Vagina (tissue), 2 donors: ENCODE measurements around the gene AGBL4. TPM values are rescaled to one million over a fixed set of nuclear protein-coding genes. Genes with fewer than 3 reads are reported as not detected.

ENCODE experiments used
- DNase-seq, 2 donors: peaks; one replicate each; pipeline ENCODE4 v3.0.0-alpha.2; 2017; ENCODE audit errors: extremely low spot score in 2 of 2
- H3K27ac ChIP-seq: fragments of 200-600 bp; sonication (generic); one replicate; pipeline ENCODE4 v1.5.1; 2019
- H3K27me3 ChIP-seq: fragments of 200-600 bp; sonication (generic); one replicate; pipeline ENCODE4 v1.5.1; 2019
- H3K36me3 ChIP-seq, 2 donors: fragments of 200-600 bp; sonication (generic); one replicate each; pipeline ENCODE4 v1.5.1; 2017 to 2019
- H3K4me1 ChIP-seq: fragments of 200-600 bp; sonication (generic); one replicate; pipeline ENCODE4 v1.5.1; 2019
- H3K4me3 ChIP-seq, 2 donors: fragments of 200-600 bp; sonication (generic); 1 replicate in 1 of 2; 2 replicates in 1 of 2; pipeline ENCODE4 v1.5.1; 2016 to 2019
- H3K9me3 ChIP-seq: fragments of 200-600 bp; sonication (generic); one replicate; pipeline ENCODE4 v1.5.1; 2019
- CTCF ChIP-seq, 3 experiments: fragments of 450-650 bp in 2 of 3; fragments of 200-600 bp in 1 of 3; sonication (generic) in 1 of 3; IDR thresholded peaks; one replicate each; pipeline ENCODE4 v1.5.1; 2017 to 2019; ENCODE audit warnings: antibody characterized with exemption in 3 of 3, mild to moderate bottlenecking in 2 of 3, moderate library complexity in 2 of 3
- POLR2A ChIP-seq, 2 donors: fragments of 450-650 bp; IDR thresholded peaks; one replicate each; pipeline ENCODE4 v1.6.1; 2017; ENCODE audit warnings: antibody characterized with exemption in 2 of 2, mild to moderate bottlenecking in 2 of 2, moderate library complexity in 2 of 2
- POLR2AphosphoS5 ChIP-seq, 2 donors: sonication (generic); formaldehyde crosslinking; IDR thresholded peaks; one replicate each; pipeline ENCODE4 v1.9.0; 2017; ENCODE audit warnings: antibody characterized with exemption in 2 of 2, mild to moderate bottlenecking in 2 of 2, low read depth in 1 of 2; ENCODE audit not compliant: insufficient read depth in 1 of 2
- intact Hi-C: fragments of 100-400 bp; cut with DNase I; formaldehyde crosslinking; loops from one replicate; pipeline ENCODE4 v1.15.1; 2023
- total RNA-seq: library from RNA; depleted of rRNA; stranded (reverse); fragments of >200 nt; gene quantifications from one replicate; pipeline ENCODE4 v1.2.3, GENCODE V29; 2016

AGBL4 gene
- total RNA-seq, 1 donor from 2014 or later, result not detected

DNA sequence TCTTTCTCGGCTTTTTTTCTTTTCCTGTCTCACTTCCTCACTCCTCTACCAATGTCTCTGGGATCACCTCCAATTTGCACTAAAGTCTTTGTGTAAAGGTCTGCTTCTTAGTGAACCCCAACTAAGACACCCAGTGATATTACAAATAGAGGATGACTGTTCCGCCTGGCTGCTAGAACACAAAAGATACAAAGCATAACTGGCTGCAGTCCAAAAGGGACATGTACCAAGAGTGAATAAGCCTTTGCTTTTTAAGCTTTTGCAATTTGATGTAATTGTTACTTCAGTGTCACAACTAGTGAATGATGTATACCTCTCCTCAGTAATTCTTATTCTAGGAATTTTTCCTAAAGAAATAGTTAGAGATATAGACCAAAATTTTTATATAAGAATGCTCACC, 1164.3 kb downstream of the AGBL4 start:
- no peaks in the 10 kb centered on the region for H3K4me1 ChIP-seq
- intact Hi-C loops, result no loop called here
- TF ChIP-seq CTCF (IDR thresholded peaks at IDR 0.05) (no peak), POLR2AphosphoS5 (IDR thresholded peaks at IDR 0.05; ENCODE audit: insufficient read depth in 1 of 2, low read depth in 1 of 2) (no peak), POLR2A (IDR thresholded peaks at IDR 0.05) (no peak)
- no peaks in the 10 kb centered on the region for H3K27me3 ChIP-seq
- H3K27ac ChIP-seq, result no peak overlapping the region
- no peaks in the 10 kb centered on the region for H3K36me3 ChIP-seq
- DNase-seq, result no peak
- no peaks in the 10 kb centered on the region for H3K9me3 ChIP-seq
- H3K4me3 ChIP-seq, result no peak overlapping the region

DNA sequence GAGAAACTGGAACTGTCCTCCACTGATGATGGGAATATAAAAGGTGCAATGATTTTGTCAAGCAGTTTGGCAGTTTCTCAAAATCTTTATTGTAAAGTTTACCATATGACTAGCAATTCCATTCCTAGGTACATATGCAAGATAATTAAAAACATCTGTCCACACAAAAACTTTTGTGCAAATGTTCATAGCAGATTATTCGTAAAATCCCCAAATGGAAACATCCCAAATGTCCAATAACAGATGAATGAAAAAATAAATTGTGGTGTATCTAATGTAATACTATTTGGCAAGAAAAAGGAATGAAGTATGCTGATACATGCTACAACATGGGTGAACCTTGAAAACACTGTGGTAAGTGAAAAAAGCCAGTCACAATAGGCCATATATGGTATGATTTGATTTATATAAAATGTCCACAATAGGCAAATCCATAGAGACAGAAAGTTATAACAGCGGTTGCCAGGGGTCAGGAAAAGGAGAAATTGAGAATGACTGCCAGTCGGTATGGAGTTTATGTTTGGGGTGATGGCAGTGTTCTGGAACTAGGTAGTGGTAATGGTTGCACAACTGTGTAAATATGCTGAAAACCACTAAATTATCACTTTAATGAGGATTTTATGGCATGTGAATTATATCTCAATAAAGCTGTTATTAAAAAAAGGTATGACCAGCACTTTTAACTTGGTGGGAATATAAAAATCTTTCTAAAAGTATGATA, 1165.4 kb downstream of the AGBL4 start:
- Histone ChIP-seq H3K27me3 (no peaks in the 10 kb centered on the region), H3K4me1 (no peaks in the 10 kb centered on the region), H3K4me3 (no peak overlapping the region), H3K36me3 (no peaks in the 10 kb centered on the region), H3K27ac (no peak overlapping the region), H3K9me3 (no peaks in the 10 kb centered on the region)
- intact Hi-C loops, result no loop called here
- no peak for DNase-seq
- TF ChIP-seq POLR2AphosphoS5 (IDR thresholded peaks at IDR 0.05; ENCODE audit: insufficient read depth in 1 of 2, low read depth in 1 of 2), result no peak
- TF ChIP-seq POLR2A (IDR thresholded peaks at IDR 0.05), result no peak
- no peak for TF ChIP-seq CTCF (IDR thresholded peaks at IDR 0.05)

DNA sequence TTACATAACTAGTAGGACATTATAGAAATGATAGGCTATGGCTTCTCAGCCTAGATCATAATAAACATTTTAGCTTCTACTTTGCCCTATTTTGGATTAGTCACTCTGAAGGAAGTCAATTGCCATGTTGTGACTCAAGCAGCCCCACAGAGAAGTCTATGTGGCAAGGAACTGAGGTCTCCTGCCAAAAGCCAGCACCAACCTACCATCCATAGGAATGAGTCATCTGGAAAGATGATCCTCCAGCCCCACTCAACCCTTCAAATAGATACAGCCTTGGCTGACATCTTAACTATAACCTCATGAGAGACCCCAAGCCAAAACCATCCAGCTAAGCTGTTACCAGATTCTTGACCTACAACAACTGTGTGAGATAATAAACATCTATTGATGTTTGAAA, 1170.7 kb downstream of the AGBL4 start:
- intact Hi-C loops, result no loop called here
- TF ChIP-seq POLR2AphosphoS5 (IDR thresholded peaks at IDR 0.05; ENCODE audit: insufficient read depth in 1 of 2, low read depth in 1 of 2) (no peak), CTCF (IDR thresholded peaks at IDR 0.05) (no peak), POLR2A (IDR thresholded peaks at IDR 0.05) (no peak)
- no peaks in the 10 kb centered on the region for H3K36me3 ChIP-seq
- H3K4me1 ChIP-seq, result no peaks in the 10 kb centered on the region
- no peaks in the 10 kb centered on the region for H3K9me3 ChIP-seq
- H3K27me3 ChIP-seq, result no peaks in the 10 kb centered on the region
- DNase-seq, result no peak
- H3K4me3 ChIP-seq, result no peak overlapping the region
- no peak overlapping the region for H3K27ac ChIP-seq

- no peak for TF ChIP-seq CTCF (IDR thresholded peaks at IDR 0.05)
- no peak for TF ChIP-seq POLR2AphosphoS5 (IDR thresholded peaks at IDR 0.05; ENCODE audit: insufficient read depth in 1 of 2, low read depth in 1 of 2)
- no peak for TF ChIP-seq POLR2A (IDR thresholded peaks at IDR 0.05)
- H3K9me3 ChIP-seq, result no peaks in the 10 kb centered on the region
- no peak for DNase-seq
- H3K36me3 ChIP-seq, result no peaks in the 10 kb centered on the region
- no peaks in the 10 kb centered on the region for H3K27me3 ChIP-seq
- no peaks in the 10 kb centered on the region for H3K4me1 ChIP-seq
- no peak overlapping the region for H3K27ac ChIP-seq
- intact Hi-C loops, result no loop called here
- no peak overlapping the region for H3K4me3 ChIP-seq
Measured at GRCh38 chr1:48851638-48852037, 1172.1 kb downstream of the AGBL4 start.

DNA sequence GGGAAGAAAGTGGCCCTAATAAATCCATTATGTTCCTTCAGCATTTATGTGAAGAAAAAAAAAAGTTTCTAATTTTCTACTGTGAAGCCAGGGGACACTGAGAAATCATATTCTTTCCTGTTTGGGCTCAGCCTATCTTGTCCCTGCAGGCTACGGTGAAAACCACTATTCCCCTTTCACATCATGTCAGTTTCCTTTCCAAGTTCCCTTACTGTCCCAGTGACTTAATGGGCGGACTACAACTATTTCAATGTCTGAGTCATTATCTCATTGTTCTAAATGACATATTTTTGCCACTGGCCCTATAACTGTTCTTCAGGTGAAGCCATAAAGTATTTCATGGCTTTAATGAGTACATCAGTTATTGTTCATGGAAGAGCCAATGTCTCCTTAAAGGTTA, 1175.7 kb downstream of the AGBL4 start:
- Histone ChIP-seq H3K27me3 (no peaks in the 10 kb centered on the region), H3K9me3 (no peaks in the 10 kb centered on the region), H3K27ac (no peak overlapping the region), H3K4me1 (no peaks in the 10 kb centered on the region), H3K4me3 (no peak overlapping the region), H3K36me3 (no peaks in the 10 kb centered on the region)
- intact Hi-C loops, result no loop called here
- TF ChIP-seq POLR2AphosphoS5 (IDR thresholded peaks at IDR 0.05; ENCODE audit: insufficient read depth in 1 of 2, low read depth in 1 of 2) (no peak), POLR2A (IDR thresholded peaks at IDR 0.05) (no peak), CTCF (IDR thresholded peaks at IDR 0.05) (no peak)
- DNase-seq, result no peak
